Measurements from ENCODE around the gene OSTC.
"Not testable (repeated sequence)": the region's sequence is repeated elsewhere in the genome, so short reads cannot be mapped to it uniquely, and the experiment has no call there.

Gene OSTC

DNA sequence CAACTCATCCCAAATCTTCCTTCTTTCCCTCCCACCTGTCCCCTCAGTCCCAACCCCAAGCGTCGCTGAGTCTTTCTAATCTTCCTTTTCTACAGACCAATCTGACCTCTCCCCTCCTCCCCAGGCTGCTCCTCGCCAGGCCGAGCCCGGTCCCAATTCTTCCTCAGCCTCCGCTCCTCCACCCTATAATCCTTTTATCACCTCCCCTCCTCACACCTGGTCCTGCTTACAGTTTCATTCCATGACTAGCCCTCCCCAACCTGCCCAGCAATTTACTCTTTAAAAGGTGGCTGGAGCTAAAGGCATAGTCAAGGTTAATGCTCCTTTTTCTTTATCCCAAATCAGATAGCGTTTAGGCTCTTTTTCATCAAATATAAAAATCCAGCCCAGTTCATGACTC lies 60.2 kb downstream of the OSTC start:
- not testable (repeated sequence) for DNase-seq (ENCODE audit: low read depth in 2 of 3, low spot score in 1 of 3)

DNA sequence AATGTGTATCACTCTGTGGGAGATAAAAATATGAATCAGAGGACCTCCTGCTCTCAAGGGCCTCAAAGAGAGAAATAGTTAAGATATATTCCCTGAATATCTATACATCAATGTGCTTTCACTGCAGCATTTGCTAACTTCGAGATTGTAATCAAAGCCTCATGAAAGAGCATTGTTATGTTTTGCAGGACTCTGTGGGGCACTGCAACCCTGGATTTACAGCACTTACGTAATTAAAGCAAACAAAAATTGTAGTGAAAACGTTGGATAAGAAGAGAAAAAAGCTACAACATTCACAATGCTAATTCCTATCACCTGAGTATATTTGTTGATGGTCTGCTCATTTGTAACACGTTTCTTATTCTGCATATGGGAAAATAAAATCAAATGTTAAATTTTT lies 64.5 kb downstream of the OSTC start:
- no peak for DNase-seq (ENCODE audit: low read depth in 2 of 3, low spot score in 1 of 3)

DNA sequence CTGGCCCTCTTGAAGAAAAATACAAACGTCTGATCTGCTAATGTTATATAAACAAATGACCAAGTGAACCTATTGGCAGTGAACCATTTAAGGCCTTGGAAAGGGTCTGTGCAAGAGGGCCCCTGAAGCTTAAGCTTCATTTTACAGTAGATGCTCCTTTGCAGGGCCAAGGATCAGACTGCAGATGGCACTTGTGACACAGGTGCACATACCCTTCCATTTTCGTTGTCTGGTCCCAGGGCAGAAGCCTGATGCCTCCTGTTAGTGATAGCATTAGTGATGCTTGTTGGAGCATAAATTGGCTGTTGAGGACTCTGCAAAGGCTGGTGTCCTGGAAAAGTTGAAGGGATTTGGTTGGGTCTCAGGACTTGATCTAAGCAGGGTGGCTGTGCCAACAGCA lies 65.9 kb downstream of the OSTC start:
- no peak for DNase-seq (ENCODE audit: low read depth in 2 of 3, low spot score in 1 of 3)

DNA sequence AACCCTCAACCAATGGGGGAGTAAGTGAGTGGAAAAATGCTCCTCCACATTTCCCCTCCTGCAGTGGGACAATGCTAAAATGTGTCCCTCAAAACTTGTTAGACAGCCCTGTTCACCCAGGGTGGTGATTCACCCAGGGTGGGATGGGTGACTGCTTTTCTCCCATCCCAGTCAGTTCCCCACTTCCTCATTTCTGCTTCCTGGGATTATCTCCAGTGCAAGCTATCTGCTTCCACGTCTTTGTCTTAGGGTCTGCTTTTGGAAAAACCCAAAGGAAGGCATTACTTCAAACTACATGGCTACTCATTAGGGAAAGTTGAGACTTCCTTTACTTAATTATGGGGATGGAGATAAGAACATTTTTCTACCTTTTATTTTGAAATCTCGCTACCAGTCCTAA lies 67.0 kb downstream of the OSTC start:
- DNase-seq (ENCODE audit: low read depth in 2 of 3, low spot score in 1 of 3): no peak
